ENCODE results near the gene ATXN1L. TPM values are rescaled to one million over a fixed set of nuclear protein-coding genes. Genes with fewer than 3 reads are reported as not detected.
"Not testable (repeated sequence)": the region's sequence is repeated elsewhere in the genome, so short reads cannot be mapped to it uniquely, and the experiment has no call there.

The ATXN1L gene
- total RNA-seq, 5 donors from 2014 or later (not counting 1 experiment from before 2014, with no cell fraction given): 26.8 to 44.0 (median 29.3) TPM

DNA sequence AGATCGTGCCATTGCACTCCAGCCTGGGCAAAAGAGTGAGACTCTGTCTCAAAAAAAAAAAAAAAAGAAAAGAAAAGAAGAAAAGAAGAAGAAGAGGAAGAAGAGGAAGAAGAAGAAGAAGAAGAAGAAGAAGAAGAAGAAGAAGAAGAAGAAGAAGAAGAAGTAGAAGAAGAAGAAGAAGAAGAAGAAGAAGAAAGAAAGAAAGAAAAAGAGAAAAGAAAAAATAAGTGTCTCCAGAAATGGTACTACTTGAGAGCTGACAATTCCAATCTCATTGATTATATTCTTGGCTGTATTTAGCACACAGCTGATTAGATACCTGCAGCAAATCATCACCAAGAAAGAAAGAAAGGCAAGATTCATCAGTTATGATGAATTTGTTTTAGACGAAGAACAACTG, 13.7 kb upstream of the ATXN1L start:
- H3K9me3 ChIP-seq; H3K36me3 ChIP-seq (ENCODE audit: control insufficient read depth in 2 of 2, extremely low read depth in 1 of 2, insufficient read depth in 1 of 2, low read length in 1 of 2); H3K27me3 Mint-ChIP-seq; DNase-seq; H3K9me3 Mint-ChIP-seq; ATAC-seq (replicated peaks in 1 of 4); H3K4me1 ChIP-seq (ENCODE audit: control insufficient read depth in 1 of 2, extremely low read depth in 1 of 2, insufficient read depth in 2 of 2, low read length in 2 of 2); H3K36me3 Mint-ChIP-seq; H3K4me3 Mint-ChIP-seq; H3K27me3 ChIP-seq (replicated peaks in 1 of 2; ENCODE audit: control insufficient read depth in 2 of 2, extremely low read depth in 1 of 2, insufficient read depth in 2 of 2, low read length in 1 of 2); H3K4me3 ChIP-seq (ENCODE audit: control insufficient read depth in 1 of 2, extremely low read depth in 1 of 2, low read length in 1 of 2); H3K4me1 Mint-ChIP-seq; H3K27ac Mint-ChIP-seq; H3K27ac ChIP-seq (ENCODE audit: low read length); CTCF ChIA-PET; POLR2A ChIA-PET: not testable (repeated sequence)
- 83% methylated on average over 1 of the region's 2 CpGs for WGBS (ENCODE audit: insufficient coverage)

DNA sequence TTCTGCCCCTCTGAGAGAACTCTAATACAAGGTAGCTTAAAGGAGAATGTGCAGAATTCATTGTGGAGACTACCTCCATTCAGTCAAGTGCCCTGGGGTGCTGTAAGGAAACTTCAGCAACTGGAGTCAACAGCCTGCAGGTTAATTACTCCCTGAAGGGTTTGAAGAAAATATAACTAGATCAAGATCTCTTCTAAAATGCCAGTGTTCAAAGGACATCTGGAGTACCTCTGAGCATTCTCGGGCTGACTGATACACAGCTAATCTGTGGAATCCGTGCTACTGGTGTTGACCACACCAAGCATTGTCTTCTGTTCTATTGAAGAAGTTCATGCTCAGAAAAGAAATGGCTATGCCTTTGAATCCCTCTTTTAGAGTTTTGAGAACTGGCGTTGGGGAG, 11.5 kb upstream of the ATXN1L start:
- CTCF ChIA-PET: no interaction called here
- Histone ChIP-seq H3K27ac (ENCODE audit: low read length) (no peak overlapping the region), H3K9me3 (no peaks in the 10 kb centered on the region), H3K4me1 (ENCODE audit: control insufficient read depth in 1 of 2, extremely low read depth in 1 of 2, insufficient read depth in 2 of 2, low read length in 2 of 2) (peaks cover 0 to 2% of the 10 kb centered on the region in 2 experiments), H3K27me3 (replicated peaks in 1 of 2; ENCODE audit: control insufficient read depth in 2 of 2, extremely low read depth in 1 of 2, insufficient read depth in 2 of 2, low read length in 1 of 2) (no peaks in the 10 kb centered on the region), H3K4me3 (ENCODE audit: control insufficient read depth in 1 of 2, extremely low read depth in 1 of 2, low read length in 1 of 2) (no peak overlapping the region), H3K36me3 (ENCODE audit: control insufficient read depth in 2 of 2, extremely low read depth in 1 of 2, insufficient read depth in 1 of 2, low read length in 1 of 2) (no peaks in the 10 kb centered on the region)
- H3K36me3 Mint-ChIP-seq: no peaks in the 10 kb centered on the region
- H3K4me1 Mint-ChIP-seq: peaks cover 0 to 4% (median 0%) of the 10 kb centered on the region in 3 donors
- no peaks in the 10 kb centered on the region for H3K9me3 Mint-ChIP-seq
- H3K27me3 Mint-ChIP-seq: no peaks in the 10 kb centered on the region
- no peak overlapping the region for H3K4me3 Mint-ChIP-seq
- 83% methylated on average over 2 of the region's 3 CpGs for WGBS (ENCODE audit: insufficient coverage)
- H3K27ac Mint-ChIP-seq: no peak overlapping the region
- ATAC-seq (replicated peaks in 1 of 4) (no peak), DNase-seq (no peak)
- POLR2A ChIA-PET: no interaction called here

DNA sequence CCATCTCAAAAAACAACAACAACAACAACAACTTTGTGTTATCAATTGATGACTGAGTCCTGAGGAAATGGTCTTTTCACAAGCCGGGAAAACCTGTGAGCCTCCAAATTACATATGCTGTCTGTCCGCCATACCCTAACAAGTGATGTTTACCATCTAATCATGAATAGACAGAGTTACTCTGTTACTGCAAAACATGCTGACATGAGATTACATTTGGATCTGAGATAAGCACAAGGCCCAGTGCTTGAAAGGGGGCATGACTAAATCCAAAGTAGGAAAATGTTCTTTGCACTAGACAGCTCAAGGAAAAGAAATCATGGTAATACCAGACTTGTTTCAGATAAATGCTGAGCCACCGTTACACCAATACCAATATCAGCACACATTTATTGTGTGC, 8.6 kb upstream of the ATXN1L start:
- H3K27ac ChIP-seq (ENCODE audit: low read length): no peak overlapping the region
- H3K9me3 ChIP-seq: no peaks in the 10 kb centered on the region
- ChIA-PET POLR2A (no interaction called here), CTCF (no interaction called here)
- no CpG with 5 or more reads among the region's 3 CpGs for WGBS (ENCODE audit: insufficient coverage)
- H3K27me3 ChIP-seq (replicated peaks in 1 of 2; ENCODE audit: control insufficient read depth in 2 of 2, extremely low read depth in 1 of 2, insufficient read depth in 2 of 2, low read length in 1 of 2): no peaks in the 10 kb centered on the region
- no peak for ATAC-seq (replicated peaks in 1 of 4)
- Mint-ChIP-seq H3K27me3 (no peaks in the 10 kb centered on the region), H3K36me3 (no peaks in the 10 kb centered on the region), H3K27ac (no peak overlapping the region), H3K4me3 (no peak overlapping the region), H3K4me1 (peaks cover under 1 to 5% (median 2%) of the 10 kb centered on the region in 3 donors), H3K9me3 (no peaks in the 10 kb centered on the region)
- H3K36me3 ChIP-seq (ENCODE audit: control insufficient read depth in 2 of 2, extremely low read depth in 1 of 2, insufficient read depth in 1 of 2, low read length in 1 of 2): no peaks in the 10 kb centered on the region
- H3K4me3 ChIP-seq (ENCODE audit: control insufficient read depth in 1 of 2, extremely low read depth in 1 of 2, low read length in 1 of 2): no peak overlapping the region
- DNase-seq: no peak
- H3K4me1 ChIP-seq (ENCODE audit: control insufficient read depth in 1 of 2, extremely low read depth in 1 of 2, insufficient read depth in 2 of 2, low read length in 2 of 2): peaks cover under 1 to 2% of the 10 kb centered on the region in 2 experiments

DNA sequence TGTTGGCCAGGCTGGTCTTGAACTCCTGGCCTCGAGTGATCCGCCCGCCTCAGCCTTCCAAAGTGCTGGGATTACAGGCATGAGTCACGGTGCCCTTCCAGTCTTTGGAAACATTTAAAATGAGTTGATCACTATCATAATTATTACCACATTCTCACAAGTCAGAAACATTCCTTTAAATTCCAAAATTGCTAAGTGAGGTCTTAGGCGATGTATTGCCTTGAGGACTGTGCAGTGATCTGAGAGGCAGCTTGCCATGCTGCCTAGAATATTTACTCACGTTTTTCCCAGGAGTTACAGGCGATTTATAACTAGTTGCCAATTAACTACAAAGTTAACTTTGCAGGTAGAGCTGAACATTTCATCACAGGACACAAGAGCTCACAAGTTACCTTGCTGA, 5.7 kb upstream of the ATXN1L start:
- no peaks in the 10 kb centered on the region for H3K9me3 Mint-ChIP-seq
- ATAC-seq (replicated peaks in 1 of 4): no peak
- Histone ChIP-seq H3K27me3 (replicated peaks in 1 of 2; ENCODE audit: control insufficient read depth in 2 of 2, extremely low read depth in 1 of 2, insufficient read depth in 2 of 2, low read length in 1 of 2) (no peaks in the 10 kb centered on the region), H3K27ac (ENCODE audit: low read length) (no peak overlapping the region), H3K4me1 (ENCODE audit: control insufficient read depth in 1 of 2, extremely low read depth in 1 of 2, insufficient read depth in 2 of 2, low read length in 2 of 2) (peaks cover 2 to 3% of the 10 kb centered on the region in 2 experiments), H3K9me3 (no peaks in the 10 kb centered on the region), H3K4me3 (ENCODE audit: control insufficient read depth in 1 of 2, extremely low read depth in 1 of 2, low read length in 1 of 2) (no peak overlapping the region), H3K36me3 (ENCODE audit: control insufficient read depth in 2 of 2, extremely low read depth in 1 of 2, insufficient read depth in 1 of 2, low read length in 1 of 2) (no peaks in the 10 kb centered on the region)
- DNase-seq: no peak
- ChIA-PET POLR2A (interaction anchor here in 1 of 2 donors (0.6 kb wide), 1 partner anchor 48 kb away, joined by 8 read pairs; no protein-coding TSS in a partner anchor), CTCF (no interaction called here)
- no peaks in the 10 kb centered on the region for H3K36me3 Mint-ChIP-seq
- 72% methylated on average over 3 of the region's 7 CpGs for WGBS (ENCODE audit: insufficient coverage)
- H3K27me3 Mint-ChIP-seq: no peaks in the 10 kb centered on the region
- H3K27ac Mint-ChIP-seq: no peak overlapping the region
- H3K4me3 Mint-ChIP-seq: no peak overlapping the region
- peaks cover 8 to 9% (median 8%) of the 10 kb centered on the region in 3 donors for H3K4me1 Mint-ChIP-seq

DNA sequence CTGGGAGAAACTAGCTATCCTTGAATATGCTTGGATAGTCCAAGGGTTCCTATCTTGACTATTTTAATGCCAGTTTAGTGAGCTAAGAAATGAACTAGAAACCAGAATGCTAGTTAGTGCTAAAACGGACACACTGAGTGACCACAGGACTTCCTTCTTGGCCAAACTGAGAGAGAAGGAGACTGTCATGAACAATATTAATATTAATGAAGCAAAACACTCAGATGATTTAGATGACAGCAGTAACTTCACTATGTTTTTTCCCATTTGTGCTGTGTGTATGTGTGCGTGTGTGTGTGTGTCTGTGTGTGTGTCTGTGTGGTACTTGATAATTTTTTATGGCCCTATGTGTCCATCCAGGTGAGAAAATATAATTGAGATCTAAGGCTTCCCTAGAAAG, 2.2 kb upstream of the ATXN1L start:
- H3K27ac Mint-ChIP-seq: peak overlapping the region in 1 of 2 donors; percentile 53
- ATAC-seq (replicated peaks in 1 of 4): no peak

DNA sequence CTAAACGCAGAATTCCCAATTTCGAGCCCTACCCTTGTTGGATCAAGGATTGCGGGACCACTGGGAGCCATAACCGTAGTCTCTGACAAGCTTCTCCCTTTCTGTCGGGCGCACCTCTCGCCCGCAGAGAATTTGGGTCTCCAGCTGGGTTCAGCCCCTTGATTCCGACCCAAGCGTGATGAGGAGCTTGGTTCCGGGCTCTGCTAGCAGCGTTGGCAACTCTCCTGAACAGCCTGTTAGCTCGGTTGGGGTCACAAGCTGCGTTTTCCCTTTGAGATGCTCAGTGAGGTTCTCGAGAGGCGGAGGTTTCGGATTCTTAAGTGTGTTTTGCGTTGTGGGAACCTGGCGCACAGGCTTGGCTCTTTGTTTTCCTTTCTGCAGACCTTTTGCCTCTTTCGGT, 655 bp downstream of the ATXN1L start:
- Mint-ChIP-seq H3K4me3 (peak overlapping the region; percentile 91 to 94 (median 92)), H3K4me1 (peaks cover 34 to 45% (median 44%) of the 10 kb centered on the region in 3 donors), H3K27me3 (no peaks in the 10 kb centered on the region), H3K27ac (peak overlapping the region; percentile 66 to 79), H3K9me3 (no peaks in the 10 kb centered on the region), H3K36me3 (peaks cover 21% of the 10 kb centered on the region)
- no peaks in the 10 kb centered on the region for H3K27me3 ChIP-seq (replicated peaks in 1 of 2; ENCODE audit: control insufficient read depth in 2 of 2, extremely low read depth in 1 of 2, insufficient read depth in 2 of 2, low read length in 1 of 2)
- H3K4me1 ChIP-seq (ENCODE audit: control insufficient read depth in 1 of 2, extremely low read depth in 1 of 2, insufficient read depth in 2 of 2, low read length in 2 of 2): peaks cover 13 to 22% of the 10 kb centered on the region in 2 experiments
- peak overlapping the region; percentile 91 for H3K4me3 ChIP-seq (ENCODE audit: control insufficient read depth in 1 of 2, extremely low read depth in 1 of 2, low read length in 1 of 2)
- CTCF ChIA-PET: interaction anchor here in 1 of 2 donors (0.5 to 2.6 kb wide), 2 partner anchors 36 to 99 kb away, joined by 3 to 19 read pairs; no protein-coding TSS in a partner anchor
- no peak for ATAC-seq (replicated peaks in 1 of 4)
- H3K9me3 ChIP-seq: no peaks in the 10 kb centered on the region
- POLR2A ChIA-PET: interaction anchor here (0.6 to 0.9 kb wide), 2 partner anchors 36 to 46 kb away, joined by 6 read pairs; no protein-coding TSS in a partner anchor
- H3K27ac ChIP-seq (ENCODE audit: low read length): peak overlapping the region; percentile 80
- 2% methylated on average over 15 of the region's 20 CpGs for WGBS (ENCODE audit: insufficient coverage)
- peaks cover 8 to 36% of the 10 kb centered on the region in 2 donors for H3K36me3 ChIP-seq (ENCODE audit: control insufficient read depth in 2 of 2, extremely low read depth in 1 of 2, insufficient read depth in 1 of 2, low read length in 1 of 2)
- DNase-seq: peak in 3 of 35 experiments; percentile 4 to 31 (median 10)

More for the DNA sequence above, 2.2 kb upstream of the ATXN1L start:
- Histone ChIP-seq H3K27ac (ENCODE audit: low read length) (no peak overlapping the region), H3K36me3 (ENCODE audit: control insufficient read depth in 2 of 2, extremely low read depth in 1 of 2, insufficient read depth in 1 of 2, low read length in 1 of 2) (peaks cover 0 to 9% of the 10 kb centered on the region in 2 donors), H3K4me1 (ENCODE audit: control insufficient read depth in 1 of 2, extremely low read depth in 1 of 2, insufficient read depth in 2 of 2, low read length in 2 of 2) (peaks cover 13 to 18% of the 10 kb centered on the region in 2 experiments), H3K9me3 (no peaks in the 10 kb centered on the region), H3K4me3 (ENCODE audit: control insufficient read depth in 1 of 2, extremely low read depth in 1 of 2, low read length in 1 of 2) (no peak overlapping the region), H3K27me3 (replicated peaks in 1 of 2; ENCODE audit: control insufficient read depth in 2 of 2, extremely low read depth in 1 of 2, insufficient read depth in 2 of 2, low read length in 1 of 2) (no peaks in the 10 kb centered on the region)
- Mint-ChIP-seq H3K9me3 (no peaks in the 10 kb centered on the region), H3K4me1 (peaks cover 28 to 37% (median 33%) of the 10 kb centered on the region in 3 donors), H3K27me3 (no peaks in the 10 kb centered on the region), H3K36me3 (peaks cover 6% of the 10 kb centered on the region), H3K4me3 (peak overlapping the region in 1 of 3 donors; percentile 28)
- ChIA-PET CTCF (interaction anchor here in 1 of 2 donors (2.2 kb wide), 1 partner anchor 38 kb away, joined by 9 read pairs; no protein-coding TSS in a partner anchor), POLR2A (interaction anchor here in 1 of 2 donors (0.7 kb wide), 1 partner anchor 360 kb away, joined by 4 read pairs; no protein-coding TSS in a partner anchor)
- no peak for DNase-seq
- no CpG with 5 or more reads among the region's 2 CpGs for WGBS (ENCODE audit: insufficient coverage)

Measured in T-cell (primary cell).